NCI-H2107 (cell line): Measurements from ENCODE around the gene ELP4.

Experiments used
- DNase-seq: peaks from one replicate; lab custom pipeline; 2025; lab: John Stamatoyannopoulos, UW

Gene ELP4

DNA sequence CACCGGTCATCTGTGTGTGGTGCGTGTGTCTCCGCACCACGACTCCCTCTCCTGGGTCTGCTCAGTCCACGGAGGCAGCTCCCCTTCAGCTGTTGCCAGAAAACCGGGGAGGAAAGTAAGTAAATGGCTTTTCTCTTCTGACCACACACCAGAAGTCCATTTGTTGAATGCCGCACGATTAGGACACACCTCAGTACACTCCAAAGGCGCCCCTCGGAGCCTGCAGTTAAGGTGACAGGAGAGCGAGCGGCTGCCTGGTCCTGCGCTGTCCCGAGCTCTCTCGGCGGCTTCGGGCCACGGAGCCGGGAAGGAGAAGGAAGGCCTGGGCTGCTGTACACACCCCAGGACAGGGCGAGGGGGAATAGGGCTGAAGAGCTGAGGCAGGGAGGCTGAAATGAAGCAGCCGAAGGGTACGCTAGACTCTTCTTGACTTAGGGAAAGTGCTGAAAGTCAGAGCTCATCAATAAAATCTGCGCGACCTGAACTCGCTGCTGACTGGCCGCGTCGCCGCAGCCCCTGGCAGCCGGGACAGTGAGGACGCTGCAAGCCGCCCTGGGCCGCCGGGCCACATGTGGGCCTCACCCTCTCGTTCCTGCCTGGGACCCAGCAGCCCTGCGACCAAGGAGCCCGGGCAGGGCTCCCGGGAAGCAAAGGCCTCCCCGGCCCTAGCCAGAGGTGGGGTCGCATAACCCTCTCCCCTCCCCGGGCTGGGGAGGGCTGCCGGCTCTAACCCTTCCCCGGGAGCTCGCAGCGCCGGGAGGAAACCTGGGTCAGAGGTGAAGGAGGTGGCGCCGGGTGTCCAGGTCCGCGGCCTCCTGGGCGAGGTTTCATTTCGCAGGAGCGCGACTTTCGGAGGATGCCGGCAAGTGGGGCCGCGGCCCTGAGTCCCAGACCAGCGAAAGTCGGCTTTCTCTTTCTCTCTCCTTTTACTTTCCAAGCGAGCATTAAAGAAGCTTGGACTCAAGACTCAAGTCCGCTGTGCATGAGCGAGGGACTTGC lies 303.1 kb downstream of the ELP4 start:
- no peak for DNase-seq

GRCh38 chr11:31813391-31814175 lies 304.0 kb downstream of the ELP4 start:
- no peak for DNase-seq

DNA sequence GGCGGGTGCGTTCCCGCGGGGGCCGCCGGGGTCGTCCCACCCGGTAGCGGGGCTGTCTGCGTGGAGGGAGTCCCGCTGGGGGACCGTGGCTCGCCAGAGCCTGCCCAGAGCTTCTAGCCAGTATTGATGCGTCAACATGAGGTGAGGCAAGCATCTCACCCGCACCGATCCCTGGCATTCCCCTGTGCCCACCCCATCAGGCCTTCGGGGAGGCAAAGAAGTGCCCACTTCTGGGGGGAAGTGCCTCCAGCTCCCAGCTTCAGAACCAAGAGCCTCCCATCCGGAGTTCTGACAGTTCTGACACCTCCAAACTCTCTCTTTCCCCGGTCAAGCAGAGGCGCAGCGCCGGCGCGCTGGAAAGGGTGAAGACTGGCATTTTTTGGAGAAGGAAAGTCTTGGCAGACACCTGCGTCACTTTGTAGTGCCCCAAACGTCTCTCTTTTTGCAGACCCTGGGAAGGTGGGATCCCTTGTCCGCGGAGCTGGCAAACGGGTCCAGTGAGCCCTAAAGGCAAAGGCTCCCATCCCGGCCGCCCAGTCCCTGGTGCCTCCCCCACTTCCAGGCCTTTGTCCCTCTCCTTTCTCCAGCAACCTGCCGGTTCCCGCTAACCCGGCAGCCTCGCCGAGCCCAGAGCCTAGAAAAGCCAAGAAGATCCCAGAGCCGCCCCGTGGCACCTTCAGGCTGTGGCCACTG lies 304.8 kb downstream of the ELP4 start:
- no peak for DNase-seq

DNA sequence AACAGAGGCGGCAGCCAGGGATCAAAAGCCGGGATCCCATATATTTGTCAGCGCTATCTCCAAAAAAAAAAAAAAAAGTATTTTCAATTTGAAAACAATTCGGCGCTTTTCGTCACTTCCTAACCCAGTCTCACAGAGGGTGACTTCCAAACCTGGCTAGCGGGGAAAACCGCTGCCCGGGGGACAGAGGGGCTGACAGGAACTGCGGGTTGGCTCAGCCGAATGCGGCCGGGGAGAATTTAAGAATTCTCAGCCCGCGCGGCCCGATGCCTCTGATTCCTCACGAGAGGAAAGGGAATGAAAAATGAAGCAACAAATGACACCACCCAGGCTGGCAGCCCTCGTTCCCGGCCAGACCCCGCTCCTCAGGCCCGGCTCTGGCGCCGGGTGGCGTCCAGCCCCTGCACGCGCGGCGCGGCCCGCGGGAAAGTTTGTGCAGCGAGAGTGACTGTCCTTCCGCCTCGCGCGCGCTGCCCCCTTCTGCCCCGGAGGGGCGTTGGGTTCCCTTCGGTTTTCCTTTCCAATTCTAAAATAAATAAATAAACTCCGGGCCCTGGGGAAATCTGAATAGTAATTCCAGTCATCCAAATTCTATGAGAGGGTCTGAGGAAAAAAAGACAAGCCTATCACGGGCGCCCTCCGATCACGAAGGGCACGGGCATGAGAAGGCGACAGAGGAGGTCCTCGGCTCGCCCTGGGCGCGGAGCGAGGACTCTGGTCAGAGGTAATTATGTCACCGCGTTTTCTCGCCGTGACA lies 306.3 kb downstream of the ELP4 start:
- no peak for DNase-seq

DNA sequence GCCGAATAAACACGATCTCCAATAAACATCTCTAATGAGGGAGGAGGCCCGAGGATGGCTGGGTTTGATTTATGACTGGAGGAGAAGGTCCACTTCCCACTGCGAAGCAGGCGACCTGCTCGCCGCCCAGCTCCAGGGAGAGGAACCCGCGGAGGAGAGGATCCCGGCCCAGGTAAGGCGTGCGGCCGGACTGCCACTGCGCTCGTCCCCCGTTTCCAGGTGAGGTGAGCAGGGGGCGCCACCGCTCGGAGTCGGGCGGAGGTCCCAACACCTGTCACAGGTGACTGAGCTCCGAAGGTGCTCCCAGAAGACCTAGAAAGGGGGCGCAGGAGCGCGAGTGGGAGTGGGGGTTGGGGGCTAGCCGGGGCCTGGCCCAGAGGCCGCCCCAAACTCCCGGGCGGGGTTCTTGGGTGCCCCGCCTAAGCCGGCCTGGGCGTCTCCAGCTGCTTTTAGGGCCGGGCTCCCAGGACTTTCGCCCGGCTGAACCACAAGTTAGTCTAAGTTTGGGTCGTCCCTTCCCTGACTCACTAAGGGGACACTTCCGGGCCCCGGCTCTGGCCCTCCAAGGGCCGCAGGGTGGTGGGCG lies 307.0 kb downstream of the ELP4 start:
- no peak for DNase-seq

DNA sequence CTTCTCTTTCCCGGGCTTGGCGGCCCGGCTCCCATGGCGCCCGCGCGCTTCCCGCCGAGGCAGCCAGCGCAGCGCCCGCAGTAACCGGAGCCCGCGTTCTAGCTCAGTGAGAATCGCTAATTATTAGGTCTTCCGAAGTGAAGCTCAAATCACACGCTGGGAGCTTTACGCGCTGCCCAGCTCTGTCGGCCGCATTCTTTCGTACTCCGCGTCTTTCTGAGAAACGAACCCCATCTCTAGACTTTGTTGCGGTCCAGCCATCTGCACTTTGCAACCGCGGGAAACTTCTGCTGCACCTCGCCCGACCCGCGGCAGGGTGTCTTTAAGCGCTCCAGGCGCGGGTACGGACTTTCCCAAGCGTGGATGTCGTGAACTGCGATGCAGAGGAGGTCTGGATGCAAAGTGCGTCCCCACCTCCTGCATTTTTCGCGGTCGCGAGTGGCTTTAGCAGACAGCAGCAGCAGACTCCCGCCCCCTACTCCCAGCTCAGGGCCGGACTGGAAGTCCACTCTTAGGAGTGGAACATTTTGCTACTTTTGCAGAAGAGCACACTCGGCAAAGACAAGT lies 307.6 kb downstream of the ELP4 start:
- no peak for DNase-seq

GRCh38 chr11:31817621-31818424 lies 308.3 kb downstream of the ELP4 start:
- no peak for DNase-seq

DNA sequence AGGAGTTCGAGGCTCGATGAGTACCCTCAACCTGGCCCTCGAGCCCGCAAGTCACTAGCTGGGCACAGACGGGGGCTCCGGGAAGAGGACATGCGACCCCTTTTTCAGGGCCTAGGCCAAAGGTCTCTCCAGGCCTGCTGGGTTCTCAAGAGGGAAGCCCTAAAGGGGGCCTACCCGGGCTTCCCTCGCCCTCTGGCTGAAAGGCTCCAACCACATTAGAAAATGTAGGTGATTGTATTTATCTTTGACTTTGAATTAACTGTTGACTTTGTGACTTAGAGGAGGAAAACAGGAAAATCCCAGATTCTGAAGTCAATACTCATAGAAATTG lies 308.8 kb downstream of the ELP4 start:
- DNase-seq = no peak

GRCh38 chr11:31818874-31819331 lies 309.3 kb downstream of the ELP4 start:
- DNase-seq = no peak

DNA sequence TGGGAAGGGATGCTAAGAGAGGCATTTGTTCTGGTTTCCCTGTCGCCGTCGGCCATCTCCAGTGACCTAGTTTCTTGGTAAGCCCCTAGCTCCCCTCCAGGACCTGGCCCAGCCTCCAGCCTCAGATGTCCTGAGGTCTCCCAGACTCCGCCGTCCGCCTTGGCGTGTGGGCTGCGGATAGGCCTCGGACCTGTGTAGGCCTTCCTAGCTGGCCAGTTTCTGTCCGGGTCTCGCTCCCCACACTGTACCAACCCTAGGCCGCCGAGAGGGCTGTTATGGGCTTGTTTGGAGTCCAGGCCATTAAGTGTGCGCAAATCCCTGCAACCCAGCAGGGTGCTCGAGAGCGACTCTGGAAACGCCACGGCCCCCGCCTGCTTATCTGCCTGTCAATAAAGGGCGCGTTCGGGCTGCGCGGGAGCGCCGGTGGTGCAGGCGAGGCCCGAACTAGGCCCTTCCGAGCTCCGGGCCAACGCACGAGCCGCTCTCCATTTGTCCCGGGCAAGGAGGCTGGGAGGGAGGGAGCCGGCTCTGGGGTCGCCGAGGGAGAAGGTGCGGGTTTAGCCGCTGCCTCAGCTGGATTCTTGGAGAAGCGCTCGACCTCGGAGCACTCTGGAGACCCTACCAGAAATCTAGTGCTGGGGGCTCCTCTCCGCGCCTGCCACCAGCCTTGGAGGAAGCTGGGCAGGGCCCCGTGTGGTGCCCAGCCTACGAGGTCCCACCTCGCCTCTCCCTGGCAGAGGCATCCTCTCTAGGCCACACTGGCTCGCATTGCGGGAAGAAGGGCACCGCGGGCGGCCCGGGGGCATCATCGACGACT lies 310.3 kb downstream of the ELP4 start:
- no peak for DNase-seq

GRCh38 chr11:31820438-31820818 lies 310.9 kb downstream of the ELP4 start:
- DNase-seq = no peak

DNA sequence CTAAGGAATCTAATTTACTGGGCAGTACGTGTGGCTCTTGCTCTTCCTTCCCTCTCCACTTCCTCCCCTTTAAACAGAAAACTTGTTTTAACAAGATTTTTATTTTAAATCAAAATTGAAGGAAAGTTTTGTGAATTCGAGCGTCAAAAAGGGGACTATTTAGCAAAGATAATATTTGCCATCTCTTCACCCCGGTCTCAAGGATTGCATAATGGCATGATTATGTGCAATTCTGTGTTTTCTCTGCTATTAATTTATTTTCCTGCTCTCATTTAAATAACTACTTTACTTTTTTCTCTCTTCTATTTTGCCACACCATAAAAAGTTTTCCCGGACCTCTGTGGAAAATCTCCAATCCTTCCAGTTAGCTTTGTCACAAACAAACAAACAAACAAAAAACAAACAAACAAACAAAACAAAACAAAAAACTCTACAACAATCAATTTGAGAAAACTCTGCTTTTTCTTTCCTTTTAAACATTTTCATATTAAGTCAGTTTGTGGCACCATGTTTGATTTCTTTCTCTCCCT lies 311.7 kb downstream of the ELP4 start:
- no peak for DNase-seq

DNA sequence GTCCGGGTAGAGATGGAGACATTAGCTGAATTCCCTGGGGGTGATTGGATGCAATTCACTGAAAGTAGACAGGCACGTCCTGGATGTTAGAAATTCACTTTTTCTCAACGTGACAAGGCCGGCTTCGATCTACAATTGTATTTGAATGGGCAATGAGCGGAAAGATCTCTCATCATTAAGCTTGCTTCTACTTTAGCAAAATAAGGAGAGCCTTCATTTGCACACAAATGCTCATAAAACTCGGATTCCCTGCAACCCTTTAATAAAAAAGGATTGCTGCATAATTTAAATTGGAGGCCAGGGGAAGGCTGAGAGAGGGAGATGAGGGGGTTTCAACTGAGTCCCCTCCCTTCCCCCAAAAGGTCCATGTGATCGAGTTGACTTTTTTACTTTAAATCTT lies 312.2 kb downstream of the ELP4 start:
- DNase-seq = no peak

GRCh38 chr11:31822175-31822926 lies 312.8 kb downstream of the ELP4 start:
- no peak for DNase-seq

GRCh38 chr11:31822927-31823643 lies 313.5 kb downstream of the ELP4 start:
- no peak for DNase-seq

GRCh38 chr11:31823644-31824331 lies 314.2 kb downstream of the ELP4 start:
- no peak for DNase-seq

- DNase-seq = no peak
Observed at GRCh38 chr11:31824332-31824878, 314.8 kb downstream of the ELP4 start.
